OCI-LY1 (cell line): Measurements from ENCODE around the gene SAMD13.

ENCODE experiments used
- CTCF ChIP-seq: fragments of 200-600 bp; sonication (generic), shearing (Covaris generic); IDR thresholded peaks from 2 replicates; pipeline ENCODE4 v1.5.1; 2017; ENCODE audit warnings: mild to moderate bottlenecking, antibody characterized with exemption, low read length, moderate library complexity, mixed read lengths
- EZH2 ChIP-seq: fragments of 200-600 bp; sonication (generic), shearing (Covaris generic); IDR thresholded peaks from 2 replicates; pipeline ENCODE4 v1.8.0; 2017; ENCODE audit warnings: borderline replicate concordance, mixed run types, mild to moderate bottlenecking, antibody characterized with exemption, low read length, moderate library complexity, mixed read lengths

GRCh38 chr1:84374991-84375696 lies 73.6 kb downstream of the SAMD13 start:
- TF ChIP-seq CTCF: no peak
- TF ChIP-seq EZH2: no peak
